Loucy (cell line): Measurements from ENCODE around the gene KCTD19.

Experiments
- CTCF ChIP-seq: fragments of 200-600 bp; sonication (generic); conservative IDR thresholded peaks from 2 replicates; pipeline ENCODE4 v1.5.1; 2014; ENCODE audit warnings: mild to moderate bottlenecking, antibody characterized with exemption, low read length
- EZH2phosphoT487 ChIP-seq: fragments of 200-600 bp; IDR thresholded peaks from 2 replicates; pipeline ENCODE4 v1.6.1; 2018; ENCODE audit warnings: antibody characterized with exemption, mild to moderate bottlenecking, moderate library complexity, borderline replicate concordance

- TF ChIP-seq EZH2phosphoT487, result no peak
- no peak for TF ChIP-seq CTCF
Measured at GRCh38 chr16:67246756-67247191, 79.8 kb downstream of the KCTD19 start.
